K562 (cell line): Measurements from ENCODE around the gene KLHL35.

Experiments
- CEBPB ChIP-seq: fragments of 450-650 bp; IDR thresholded peaks from 2 replicates; pipeline ENCODE4 v1.6.1; 2016; ENCODE audit warnings: missing genetic modification characterization, missing compliant biosample characterization
- E2F1 ChIP-seq: sonication (generic); formaldehyde crosslinking; IDR thresholded peaks from 2 replicates; pipeline ENCODE4 v1.8.1; 2023; ENCODE audit warnings: mild to moderate bottlenecking, missing genetic modification reagents, moderate library complexity
- IRF9 ChIP-seq: fragments of 450-650 bp; IDR thresholded peaks from 2 replicates; pipeline ENCODE4 v1.6.1; 2016; ENCODE audit warnings: missing biosample characterization, missing genetic modification characterization
- MAX ChIP-seq: sonication (generic); formaldehyde crosslinking; IDR thresholded peaks from 2 replicates; pipeline ENCODE4 v1.9.0; 2022; ENCODE audit warnings: mild to moderate bottlenecking, missing genetic modification reagents
- YY1 ChIP-seq, 3 experiments: IDR thresholded peaks; 2 replicates each; pipeline ENCODE4 v1.6.1; 2011; ENCODE audit warnings: low read length in 2 of 3, mild to moderate bottlenecking in 2 of 3, moderate library complexity in 2 of 3, borderline replicate concordance in 1 of 3, control low read depth in 1 of 3, low read depth in 1 of 3; ENCODE audit not compliant: insufficient read depth in 3 of 3, insufficient replicate concordance in 2 of 3, control insufficient read depth in 1 of 3, insufficient read length in 1 of 3; ENCODE audit errors: extremely low read depth in 1 of 3
- ZFX ChIP-seq: sonication (generic); formaldehyde crosslinking; IDR thresholded peaks from 2 replicates; pipeline ENCODE4 v1.8.0; 2022; ENCODE audit warnings: mild to moderate bottlenecking, missing genetic modification reagents, moderate library complexity
- ZNF212 ChIP-seq: fragments of 450-650 bp; formaldehyde crosslinking; IDR thresholded peaks from 2 replicates; pipeline ENCODE4 v1.4.0; 2020; ENCODE audit warnings: mild to moderate bottlenecking
- TF ChIP-seq, protein P1 (sequence below): fragments of 250-450 bp; sonication (Bioruptor Pico); IDR thresholded peaks from 2 replicates; pipeline ENCODE4 v1.5.0; 2022; ENCODE audit warnings: mild to moderate bottlenecking

GRCh38 chr11:75429641-75429901 is 3.4 kb downstream of the KLHL35 start:
- TF ChIP-seq MAX (CRISPR knock-in tag) (no peak), YY1 (IDR thresholded peaks at IDR 0.05; ENCODE audit: borderline replicate concordance in 1 of 3, control insufficient read depth in 1 of 3, extremely low read depth in 1 of 3, insufficient read depth in 3 of 3, insufficient read length in 1 of 3, insufficient replicate concordance in 2 of 3, low read depth in 1 of 3, low read length in 2 of 3) (no peak), ZNF212 (CRISPR knock-in tag) (no peak), CEBPB (tag) (no peak), E2F1 (CRISPR knock-in tag) (no peak), IRF9 (tag) (no peak), ZFX (no peak)
- TF ChIP-seq, protein P1, sequence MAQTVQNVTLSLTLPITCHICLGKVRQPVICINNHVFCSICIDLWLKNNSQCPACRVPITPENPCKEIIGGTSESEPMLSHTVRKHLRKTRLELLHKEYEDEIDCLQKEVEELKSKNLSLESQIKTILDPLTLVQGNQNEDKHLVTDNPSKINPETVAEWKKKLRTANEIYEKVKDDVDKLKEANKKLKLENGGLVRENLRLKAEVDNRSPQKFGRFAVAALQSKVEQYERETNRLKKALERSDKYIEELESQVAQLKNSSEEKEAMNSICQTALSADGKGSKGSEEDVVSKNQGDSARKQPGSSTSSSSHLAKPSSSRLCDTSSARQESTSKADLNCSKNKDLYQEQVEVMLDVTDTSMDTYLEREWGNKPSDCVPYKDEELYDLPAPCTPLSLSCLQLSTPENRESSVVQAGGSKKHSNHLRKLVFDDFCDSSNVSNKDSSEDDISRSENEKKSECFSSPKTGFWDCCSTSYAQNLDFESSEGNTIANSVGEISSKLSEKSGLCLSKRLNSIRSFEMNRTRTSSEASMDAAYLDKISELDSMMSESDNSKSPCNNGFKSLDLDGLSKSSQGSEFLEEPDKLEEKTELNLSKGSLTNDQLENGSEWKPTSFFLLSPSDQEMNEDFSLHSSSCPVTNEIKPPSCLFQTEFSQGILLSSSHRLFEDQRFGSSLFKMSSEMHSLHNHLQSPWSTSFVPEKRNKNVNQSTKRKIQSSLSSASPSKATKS (CRISPR knock-in tag), result no peak
